Measurements from ENCODE around the gene ZNF197. TPM values are rescaled to one million over a fixed set of nuclear protein-coding genes. Genes with fewer than 3 reads are reported as not detected.
"Not testable (repeated sequence)": the region's sequence is repeated elsewhere in the genome, so short reads cannot be mapped to it uniquely, and the experiment has no call there.

ZNF197 gene
- total RNA-seq, 1 donor = 16.0 TPM

GRCh38 chr3:44666346-44666745, 41.5 kb downstream of the ZNF197 start:
- H3K4me3 ChIP-seq (ENCODE audit: low read depth, low read length) = no peak overlapping the region
- no peak for DNase-seq (ENCODE audit: low read depth)
- TF ChIP-seq, protein P1, sequence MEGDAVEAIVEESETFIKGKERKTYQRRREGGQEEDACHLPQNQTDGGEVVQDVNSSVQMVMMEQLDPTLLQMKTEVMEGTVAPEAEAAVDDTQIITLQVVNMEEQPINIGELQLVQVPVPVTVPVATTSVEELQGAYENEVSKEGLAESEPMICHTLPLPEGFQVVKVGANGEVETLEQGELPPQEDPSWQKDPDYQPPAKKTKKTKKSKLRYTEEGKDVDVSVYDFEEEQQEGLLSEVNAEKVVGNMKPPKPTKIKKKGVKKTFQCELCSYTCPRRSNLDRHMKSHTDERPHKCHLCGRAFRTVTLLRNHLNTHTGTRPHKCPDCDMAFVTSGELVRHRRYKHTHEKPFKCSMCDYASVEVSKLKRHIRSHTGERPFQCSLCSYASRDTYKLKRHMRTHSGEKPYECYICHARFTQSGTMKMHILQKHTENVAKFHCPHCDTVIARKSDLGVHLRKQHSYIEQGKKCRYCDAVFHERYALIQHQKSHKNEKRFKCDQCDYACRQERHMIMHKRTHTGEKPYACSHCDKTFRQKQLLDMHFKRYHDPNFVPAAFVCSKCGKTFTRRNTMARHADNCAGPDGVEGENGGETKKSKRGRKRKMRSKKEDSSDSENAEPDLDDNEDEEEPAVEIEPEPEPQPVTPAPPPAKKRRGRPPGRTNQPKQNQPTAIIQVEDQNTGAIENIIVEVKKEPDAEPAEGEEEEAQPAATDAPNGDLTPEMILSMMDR (IDR thresholded peaks at IDR 0.05; ENCODE audit: insufficient read depth, low read depth, low read length) = no peak

GRCh38 chr3:44669760-44670159, 44.9 kb downstream of the ZNF197 start:
- TF ChIP-seq, protein P1 (IDR thresholded peaks at IDR 0.05; ENCODE audit: insufficient read depth, low read depth, low read length) = no peak
- H3K4me3 ChIP-seq (ENCODE audit: low read depth, low read length) = no peak overlapping the region
- DNase-seq (ENCODE audit: low read depth) = no peak

DNA sequence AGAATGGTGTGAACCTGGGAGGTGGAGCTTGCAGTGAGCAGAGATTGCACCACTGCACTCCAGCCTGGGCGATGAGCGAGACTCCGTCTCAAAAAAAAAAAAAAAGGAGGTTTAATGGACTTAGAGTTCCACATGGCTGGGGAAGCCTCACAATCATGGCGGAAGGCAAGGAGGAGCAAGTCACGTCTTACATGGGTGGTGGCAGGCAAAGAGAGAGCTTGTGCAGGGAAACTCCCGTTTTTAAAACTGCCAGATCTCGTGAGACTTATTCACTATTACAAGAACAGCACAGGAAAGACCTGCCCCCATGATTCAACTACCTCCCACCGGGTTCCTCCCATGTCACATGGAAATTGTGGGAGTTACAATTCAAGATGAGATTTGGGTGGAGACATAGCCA, 48.6 kb downstream of the ZNF197 start:
- not testable (repeated sequence) for H3K4me3 ChIP-seq (ENCODE audit: low read depth, low read length); DNase-seq (ENCODE audit: low read depth)

- TF ChIP-seq, protein P1 (IDR thresholded peaks at IDR 0.05; ENCODE audit: insufficient read depth, low read depth, low read length) = no peak
- no peak for DNase-seq (ENCODE audit: low read depth)
- H3K4me3 ChIP-seq (ENCODE audit: low read depth, low read length) = no peak overlapping the region
These were observed 49.4 kb downstream of the ZNF197 start for GRCh38 chr3:44674211-44674610.

GRCh38 chr3:44678480-44679116, 53.8 kb downstream of the ZNF197 start:
- no peak for DNase-seq (ENCODE audit: low read depth)
- TF ChIP-seq, protein P1 (IDR thresholded peaks at IDR 0.05; ENCODE audit: insufficient read depth, low read depth, low read length) = no peak
- H3K4me3 ChIP-seq (ENCODE audit: low read depth, low read length) = no peak overlapping the region

- TF ChIP-seq, protein P1 (IDR thresholded peaks at IDR 0.05; ENCODE audit: insufficient read depth, low read depth, low read length) = no peak
- DNase-seq (ENCODE audit: low read depth) = no peak
- no peak overlapping the region for H3K4me3 ChIP-seq (ENCODE audit: low read depth, low read length)
These were observed 56.2 kb downstream of the ZNF197 start for GRCh38 chr3:44680921-44681455.

DNA sequence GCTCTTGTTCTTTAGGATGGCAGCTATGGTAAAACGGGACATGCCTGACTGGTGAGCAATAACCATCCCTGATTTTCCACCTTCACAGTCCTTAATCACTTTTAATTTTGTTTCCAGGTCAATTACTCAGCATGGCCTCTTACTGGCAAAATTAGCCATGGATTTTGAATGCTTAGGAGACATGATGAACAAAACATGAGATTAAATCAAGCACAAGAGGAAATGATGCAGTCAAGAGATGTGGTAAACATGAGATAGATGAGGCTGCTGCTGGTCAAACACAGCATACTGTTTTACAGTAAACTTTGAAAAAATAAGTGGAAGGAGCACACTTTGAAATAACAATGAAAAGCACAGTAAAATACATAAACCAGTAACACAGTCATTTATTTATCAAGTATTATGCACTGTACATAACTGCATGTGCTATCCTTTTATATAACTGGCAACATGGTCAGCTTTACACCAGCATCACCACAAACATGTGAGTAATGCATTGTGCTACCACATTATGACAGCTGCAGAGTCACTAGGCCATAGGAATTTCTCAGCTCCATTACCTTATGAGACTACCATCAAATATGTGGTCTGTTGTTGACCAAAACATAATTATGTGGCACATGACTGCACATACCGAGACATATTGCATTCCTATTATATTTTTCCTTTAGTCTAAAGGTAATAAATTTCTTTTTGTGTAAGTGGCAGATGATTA, 57.5 kb downstream of the ZNF197 start:
- DNase-seq (ENCODE audit: low read depth) = peak; percentile 33
- no peak overlapping the region for H3K4me3 ChIP-seq (ENCODE audit: low read depth, low read length)

More for the DNA sequence above, 57.5 kb downstream of the ZNF197 start:
- TF ChIP-seq, protein P1 (IDR thresholded peaks at IDR 0.05; ENCODE audit: insufficient read depth, low read depth, low read length) = no peak
